ENCODE results near the gene FKBP3.

DNA sequence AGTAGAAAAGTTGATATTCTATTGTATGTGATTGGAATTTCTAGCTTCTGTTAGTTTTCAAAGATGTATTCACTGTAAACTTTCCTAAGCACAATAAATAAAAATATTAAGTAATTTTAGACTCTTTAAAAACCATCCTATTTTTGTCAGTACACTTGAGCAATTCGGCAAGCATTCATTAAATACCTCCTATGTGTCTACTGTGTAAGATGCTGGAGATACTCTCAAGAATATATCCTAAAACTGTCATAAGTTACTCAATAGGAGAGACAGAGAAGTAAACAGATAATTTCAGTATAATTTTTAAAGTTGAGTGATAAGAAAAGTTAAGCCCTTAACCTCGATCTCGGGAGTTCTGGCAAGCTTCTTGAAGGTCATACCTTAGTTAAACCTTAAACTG is 47.5 kb upstream of the FKBP3 start:
- TF ChIP-seq, protein P1, sequence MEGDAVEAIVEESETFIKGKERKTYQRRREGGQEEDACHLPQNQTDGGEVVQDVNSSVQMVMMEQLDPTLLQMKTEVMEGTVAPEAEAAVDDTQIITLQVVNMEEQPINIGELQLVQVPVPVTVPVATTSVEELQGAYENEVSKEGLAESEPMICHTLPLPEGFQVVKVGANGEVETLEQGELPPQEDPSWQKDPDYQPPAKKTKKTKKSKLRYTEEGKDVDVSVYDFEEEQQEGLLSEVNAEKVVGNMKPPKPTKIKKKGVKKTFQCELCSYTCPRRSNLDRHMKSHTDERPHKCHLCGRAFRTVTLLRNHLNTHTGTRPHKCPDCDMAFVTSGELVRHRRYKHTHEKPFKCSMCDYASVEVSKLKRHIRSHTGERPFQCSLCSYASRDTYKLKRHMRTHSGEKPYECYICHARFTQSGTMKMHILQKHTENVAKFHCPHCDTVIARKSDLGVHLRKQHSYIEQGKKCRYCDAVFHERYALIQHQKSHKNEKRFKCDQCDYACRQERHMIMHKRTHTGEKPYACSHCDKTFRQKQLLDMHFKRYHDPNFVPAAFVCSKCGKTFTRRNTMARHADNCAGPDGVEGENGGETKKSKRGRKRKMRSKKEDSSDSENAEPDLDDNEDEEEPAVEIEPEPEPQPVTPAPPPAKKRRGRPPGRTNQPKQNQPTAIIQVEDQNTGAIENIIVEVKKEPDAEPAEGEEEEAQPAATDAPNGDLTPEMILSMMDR (IDR thresholded peaks at IDR 0.05; ENCODE audit: insufficient read depth, low read length, poor library complexity, severe bottlenecking) = no peak
- no peak for TF ChIP-seq EZH2phosphoT487 (conservative IDR thresholded peaks at IDR 0.05; ENCODE audit: low read length)

All from SU-DHL-6 (cell line).